Type B pancreatic cell (in vitro differentiated cells): ENCODE data around the gene TMEM256. TPM values are rescaled to one million over a fixed set of nuclear protein-coding genes. Genes with fewer than 3 reads are reported as not detected.

Experiments
- DNase-seq: peaks from one replicate; pipeline ENCODE4 v3.0.0; 2021; ENCODE audit warnings: mixed read lengths; ENCODE audit not compliant: unreplicated experiment; ENCODE audit errors: extremely low spot score
- H3K27ac Mint-ChIP-seq: 2 replicates; pipeline ENCODE4 v1.8.0; 2021; ENCODE audit warnings: mild to moderate bottlenecking, mixed read lengths
- H3K27me3 Mint-ChIP-seq: 2 replicates; pipeline ENCODE4 v1.8.0; 2021; ENCODE audit warnings: mixed read lengths
- H3K36me3 Mint-ChIP-seq: 2 replicates; pipeline ENCODE4 v1.8.0; 2021; ENCODE audit warnings: mixed read lengths
- H3K4me1 Mint-ChIP-seq: one replicate; pipeline ENCODE4 v1.8.0; 2021; ENCODE audit warnings: mixed read lengths; ENCODE audit not compliant: unreplicated experiment
- H3K4me3 Mint-ChIP-seq: 2 replicates; pipeline ENCODE4 v1.8.0; 2021; ENCODE audit warnings: mild to moderate bottlenecking, mixed read lengths
- H3K9me3 Mint-ChIP-seq: 2 replicates; pipeline ENCODE4 v1.8.0; 2021; ENCODE audit warnings: mixed read lengths
- CTCF ChIP-seq: fragments of 200-600 bp; sonication (generic); conservative IDR thresholded peaks from 2 replicates; pipeline ENCODE4 v1.5.0; 2021; ENCODE audit warnings: antibody characterized with exemption, mild to moderate bottlenecking
- total RNA-seq: library from RNA; stranded (reverse); gene quantifications from 2 replicates; pipeline ENCODE4 v1.2.1, GENCODE V29; 2021; ENCODE audit warnings: low replicate concordance

TMEM256 gene
- total RNA-seq, 1 donor from 2014 or later: 89.8 TPM

GRCh38 chr17:7427549-7427948, 23.7 kb upstream of the TMEM256 start:
- Mint-ChIP-seq H3K4me3 (no peak overlapping the region), H3K9me3 (no peaks in the 10 kb centered on the region), H3K36me3 (no peaks in the 10 kb centered on the region), H3K27ac (no peak overlapping the region), H3K27me3 (no peaks in the 10 kb centered on the region), H3K4me1 (no peaks in the 10 kb centered on the region)
- TF ChIP-seq CTCF: no peak
- DNase-seq: no peak

GRCh38 chr17:7426896-7427489, 23.1 kb upstream of the TMEM256 start:
- no peak overlapping the region for H3K4me3 Mint-ChIP-seq
- no peaks in the 10 kb centered on the region for H3K9me3 Mint-ChIP-seq
- H3K36me3 Mint-ChIP-seq: no peaks in the 10 kb centered on the region
- H3K27me3 Mint-ChIP-seq: no peaks in the 10 kb centered on the region
- no peak for DNase-seq
- no peaks in the 10 kb centered on the region for H3K4me1 Mint-ChIP-seq
- H3K27ac Mint-ChIP-seq: no peak overlapping the region
- no peak for TF ChIP-seq CTCF

- H3K9me3 Mint-ChIP-seq: no peaks in the 10 kb centered on the region
- no peak overlapping the region for H3K27ac Mint-ChIP-seq
- no peak for TF ChIP-seq CTCF
- H3K36me3 Mint-ChIP-seq: no peaks in the 10 kb centered on the region
- H3K4me3 Mint-ChIP-seq: no peak overlapping the region
- H3K4me1 Mint-ChIP-seq: no peaks in the 10 kb centered on the region
- no peak for DNase-seq
- H3K27me3 Mint-ChIP-seq: no peaks in the 10 kb centered on the region
Observed at GRCh38 chr17:7426203-7426863, 22.4 kb upstream of the TMEM256 start.

- Mint-ChIP-seq H3K9me3 (no peaks in the 10 kb centered on the region), H3K27me3 (no peaks in the 10 kb centered on the region), H3K27ac (no peak overlapping the region), H3K36me3 (no peaks in the 10 kb centered on the region), H3K4me3 (no peak overlapping the region), H3K4me1 (no peaks in the 10 kb centered on the region)
- DNase-seq: no peak
- no peak for TF ChIP-seq CTCF
Observed at GRCh38 chr17:7425756-7426155, 21.9 kb upstream of the TMEM256 start.

- H3K4me3 Mint-ChIP-seq: no peak within 1 kb of the TSS
Observed at GRCh38 chr17:7425316-7425715, 21.4 kb upstream of the TMEM256 start, which contains the start of gene SPEM2. SPEM2 (plus strand) TSS chr17:7425616; CDS start chr17:7425689, 73 bp downstream.

More at GRCh38 chr17:7425316-7425715, 21.4 kb upstream of the TMEM256 start, which contains the start of gene SPEM2:
- Mint-ChIP-seq H3K27ac (no peak within 1 kb of the TSS), H3K27me3 (no peaks in the 10 kb centered on the region), H3K4me1 (no peaks in the 10 kb centered on the region), H3K36me3 (no peaks in the 10 kb centered on the region), H3K9me3 (no peaks in the 10 kb centered on the region)
- DNase-seq: no peak
- no peak for TF ChIP-seq CTCF
